HG02642 (cell line): ENCODE results near the gene ZBTB11.
"Not testable (repeated sequence)": the region's sequence is repeated elsewhere in the genome, so short reads cannot be mapped to it uniquely, and the experiment has no call there.

ENCODE experiments used
- ATAC-seq: cut with Tn5 transposase; IDR thresholded peaks from one replicate; pipeline ENCODE4 v1.9.1; 2021; ENCODE audit warnings: mild to moderate bottlenecking; ENCODE audit not compliant: unreplicated experiment, poor library complexity

ZBTB11 gene

DNA sequence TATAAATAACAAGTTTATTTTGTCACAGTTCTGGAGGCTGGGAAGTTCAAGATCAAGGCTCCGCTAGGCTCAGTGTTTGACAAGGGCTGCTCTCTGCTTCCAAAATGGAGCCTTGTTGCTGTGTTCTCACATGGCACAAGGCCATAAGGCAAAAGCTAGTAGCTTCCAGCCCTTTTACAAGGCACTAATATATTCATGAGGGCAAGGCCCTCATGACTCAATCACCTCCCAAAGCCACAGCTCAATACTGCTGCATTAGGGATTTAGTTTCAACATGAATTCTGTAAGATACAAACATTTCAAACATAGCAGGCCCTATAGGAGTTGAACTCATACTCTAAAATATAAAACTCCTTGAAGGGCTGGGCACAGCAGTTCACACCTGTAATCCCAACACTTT is 30.2 kb downstream of the ZBTB11 start:
- ATAC-seq: no peak

DNA sequence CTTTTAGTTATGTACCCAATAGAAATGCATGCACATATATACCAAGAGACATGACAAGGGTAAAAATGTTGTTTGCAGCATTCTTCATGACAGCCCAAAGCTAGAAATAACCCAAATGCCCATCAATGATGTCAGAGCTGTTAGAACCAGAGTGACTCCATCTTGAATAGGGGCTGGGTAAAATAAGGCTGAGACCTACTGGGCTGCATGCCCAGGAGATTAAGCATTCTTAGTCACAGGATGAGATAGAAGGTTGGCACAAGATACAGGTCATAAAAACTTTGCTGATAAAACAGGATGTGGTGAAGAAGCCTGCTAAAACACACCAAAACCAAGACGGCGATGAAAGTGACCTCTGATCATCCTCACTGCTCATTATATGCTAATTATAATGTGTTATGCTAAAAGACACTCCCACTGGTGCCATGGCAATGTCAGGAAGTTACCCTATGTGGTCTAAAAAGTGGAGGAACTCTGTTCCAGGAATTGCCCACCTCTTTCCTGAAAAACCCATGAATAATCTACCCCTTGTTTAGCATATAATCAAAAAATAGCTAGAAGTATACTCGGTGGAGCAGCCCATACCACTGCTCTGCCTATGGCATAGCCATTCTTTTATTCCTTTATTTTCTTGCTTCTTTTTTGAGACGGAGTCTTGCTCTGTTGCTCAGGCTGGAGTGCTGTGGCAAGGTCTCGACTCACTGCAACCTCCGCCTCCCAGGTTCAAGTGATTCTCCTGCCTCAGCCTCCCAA is 32.9 kb downstream of the ZBTB11 start:
- no peak for ATAC-seq

DNA sequence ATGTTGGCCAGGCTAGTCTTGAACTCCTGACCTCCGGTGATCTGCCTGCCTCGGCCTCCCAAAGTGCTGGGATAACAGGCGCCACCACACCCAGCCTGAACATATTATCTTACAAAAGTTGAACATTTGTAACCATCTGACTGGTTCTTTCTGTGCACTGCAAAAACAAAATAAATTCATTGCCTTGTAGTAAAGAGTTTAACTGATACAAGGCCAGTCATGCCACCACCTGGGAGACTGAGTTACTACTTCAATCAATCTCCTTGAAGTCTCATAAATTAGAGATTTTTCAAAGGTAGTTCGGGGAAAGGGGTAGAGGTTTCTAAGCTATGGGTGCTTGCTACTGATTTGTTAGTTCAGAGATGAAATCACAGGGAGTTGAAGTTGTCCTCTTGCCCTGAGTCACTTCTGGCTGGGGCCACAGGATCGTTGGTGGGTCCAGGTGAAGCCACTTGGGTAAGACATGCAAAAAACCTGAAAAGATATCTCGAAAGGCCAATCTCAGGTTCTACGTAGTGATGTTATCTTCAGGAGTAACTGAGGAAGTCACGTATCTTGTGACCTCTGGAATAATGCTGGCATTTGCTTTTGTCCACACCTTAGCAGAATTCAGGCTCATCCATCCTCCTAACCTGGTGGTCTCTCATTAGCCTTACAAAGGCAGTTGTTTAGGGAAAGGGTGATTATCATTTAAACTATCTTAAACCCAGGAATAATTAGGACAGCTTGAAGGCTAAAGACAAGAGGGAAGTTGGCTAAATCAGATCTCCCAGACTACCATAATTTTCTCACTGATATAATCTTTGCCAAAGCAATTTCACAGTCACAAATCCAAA is 33.7 kb downstream of the ZBTB11 start:
- no peak for ATAC-seq

DNA sequence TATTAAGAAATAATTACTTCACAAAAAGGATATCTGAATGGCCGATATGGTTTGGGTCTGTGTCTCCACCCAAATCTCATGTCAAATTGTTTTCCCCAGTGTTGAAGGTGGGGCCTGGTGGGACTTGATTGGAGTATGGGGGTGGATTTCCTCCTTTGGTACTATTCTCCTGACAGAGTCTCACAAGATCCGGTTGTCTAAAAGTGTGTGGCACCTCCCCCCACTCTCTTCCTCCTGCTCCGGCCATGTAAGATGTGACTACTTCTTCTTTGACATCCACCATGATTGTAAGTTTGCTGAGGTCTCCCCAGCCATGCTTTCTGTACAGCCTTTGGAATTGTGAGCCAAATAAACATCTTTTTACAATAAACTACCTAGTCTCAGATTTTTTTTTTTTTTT is 34.5 kb downstream of the ZBTB11 start:
- ATAC-seq: no peak

DNA sequence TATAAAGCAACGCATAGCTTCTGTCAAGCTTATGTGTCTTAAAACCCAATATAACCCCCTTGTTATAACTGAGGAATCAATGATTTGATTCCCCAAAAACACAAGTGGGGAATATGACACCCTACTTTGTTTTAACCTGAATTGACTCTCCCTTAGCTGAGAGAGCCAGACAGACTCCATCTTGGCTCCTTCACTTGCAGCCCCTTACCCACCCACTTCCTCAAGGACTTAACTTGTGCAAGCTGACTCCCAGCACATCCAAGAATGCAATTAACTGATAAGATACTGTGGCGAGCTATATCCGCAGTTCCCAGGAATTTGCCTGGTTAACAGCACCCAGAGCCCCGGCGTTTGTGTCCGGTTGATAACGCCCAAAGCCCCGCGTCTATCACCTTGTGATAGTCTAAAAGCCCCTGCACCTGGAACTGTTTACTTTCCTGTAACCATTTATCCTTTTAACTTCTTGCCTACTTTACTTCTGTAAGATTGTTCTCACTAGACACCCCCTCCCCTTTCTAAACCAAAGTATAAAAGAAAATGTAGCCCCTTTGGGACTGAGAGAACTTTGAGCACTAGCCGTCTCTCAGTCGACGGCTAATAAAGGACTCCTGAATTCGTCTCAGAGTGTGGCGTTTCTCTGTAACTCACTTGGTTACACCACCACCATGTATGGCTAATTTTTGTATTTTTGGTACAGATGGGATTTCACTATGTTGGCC is 35.4 kb downstream of the ZBTB11 start:
- ATAC-seq: not testable (repeated sequence)

DNA sequence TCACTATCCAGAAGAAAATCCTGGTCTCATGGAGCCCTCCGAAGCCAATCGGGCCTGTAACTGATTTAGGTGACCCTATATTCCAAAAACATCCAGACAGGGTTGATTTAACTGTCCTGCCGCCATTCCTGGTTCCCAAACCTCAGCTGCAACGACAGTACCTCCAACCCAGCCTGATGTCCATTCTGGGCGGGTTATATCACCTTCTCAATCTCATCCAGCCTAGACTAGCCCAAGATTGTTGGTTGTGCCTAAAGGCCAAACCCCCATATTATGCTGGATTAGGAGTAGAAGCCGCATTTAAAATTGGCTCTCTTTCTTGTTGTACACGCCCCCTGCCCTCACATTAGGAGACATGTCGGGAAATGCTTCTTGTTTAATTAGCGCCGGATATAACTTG is 36.7 kb downstream of the ZBTB11 start:
- ATAC-seq: no peak

DNA sequence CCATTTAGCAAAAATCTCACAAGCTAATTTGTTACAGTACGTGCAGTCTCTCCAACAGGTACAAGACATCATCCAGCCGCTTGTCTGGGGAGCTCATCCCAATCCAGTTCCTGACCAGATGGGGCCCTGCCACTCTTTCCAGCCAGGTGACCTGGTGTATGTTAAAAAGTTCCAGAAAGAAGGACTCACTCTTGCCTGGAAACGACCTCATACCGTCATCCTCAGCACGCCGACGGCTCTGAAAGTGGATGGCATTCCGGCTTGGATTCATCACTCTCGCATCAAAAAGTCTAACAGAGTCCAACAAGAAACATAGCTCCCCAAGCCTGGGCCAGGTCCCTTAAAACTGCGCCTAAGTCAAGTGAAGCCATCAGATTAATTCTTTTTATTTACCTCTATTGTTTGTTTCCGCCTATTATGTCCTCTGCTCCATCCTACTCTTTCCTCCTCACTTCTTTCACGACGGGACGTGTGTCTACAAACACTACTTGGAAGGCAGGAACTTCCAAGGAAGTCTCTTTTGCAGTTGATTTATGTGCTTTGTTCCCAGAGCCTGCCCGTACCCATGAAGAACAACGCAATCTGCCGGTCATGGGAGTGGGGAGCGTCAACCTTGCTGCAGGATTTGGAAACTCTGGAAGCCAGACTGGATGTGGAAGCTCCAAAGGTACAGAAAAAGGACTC is 37.5 kb downstream of the ZBTB11 start:
- no peak for ATAC-seq

DNA sequence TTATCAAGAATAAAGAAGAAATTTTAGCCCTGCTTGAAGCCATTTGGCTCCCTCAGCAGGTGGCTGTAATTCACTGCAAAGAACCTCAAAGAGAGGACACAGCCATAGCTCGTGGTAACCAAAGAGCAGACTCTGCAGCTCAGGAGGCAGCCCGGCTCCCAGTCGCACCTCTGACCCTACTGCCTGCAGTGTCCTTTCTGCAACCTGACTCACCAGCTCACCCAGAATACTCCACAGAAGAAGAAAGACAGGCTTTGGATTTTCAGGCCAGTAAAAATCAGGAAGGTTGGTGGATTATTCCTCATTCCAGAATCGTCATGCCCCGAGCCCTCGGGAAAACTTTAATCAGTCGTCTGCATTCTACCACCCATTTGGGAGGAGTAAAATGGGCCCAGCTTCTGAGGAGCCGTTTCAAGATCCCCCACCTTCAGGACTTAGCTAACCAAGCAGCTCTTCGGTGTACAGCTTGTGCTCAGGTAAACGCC is 38.6 kb downstream of the ZBTB11 start:
- no peak for ATAC-seq

DNA sequence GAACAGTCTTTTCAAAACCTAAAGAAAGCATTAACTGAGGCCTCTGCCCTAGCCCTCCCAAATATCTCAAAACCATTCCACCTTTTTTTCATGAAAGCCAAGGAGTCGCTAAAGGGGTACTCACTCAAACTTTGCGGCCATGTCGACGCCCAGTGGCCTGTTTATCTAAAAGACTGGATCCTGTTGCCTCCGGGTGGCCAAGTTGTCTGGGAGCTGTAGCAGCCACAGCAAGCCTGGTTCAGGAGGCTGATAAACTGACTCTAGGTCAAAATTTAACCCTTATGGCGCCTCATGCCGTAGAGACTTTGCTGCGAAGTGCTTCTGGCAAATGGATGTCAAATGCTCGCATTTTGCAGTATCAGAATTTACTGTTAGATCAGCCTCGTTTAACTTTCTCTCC is 39.5 kb downstream of the ZBTB11 start:
- ATAC-seq: no peak

DNA sequence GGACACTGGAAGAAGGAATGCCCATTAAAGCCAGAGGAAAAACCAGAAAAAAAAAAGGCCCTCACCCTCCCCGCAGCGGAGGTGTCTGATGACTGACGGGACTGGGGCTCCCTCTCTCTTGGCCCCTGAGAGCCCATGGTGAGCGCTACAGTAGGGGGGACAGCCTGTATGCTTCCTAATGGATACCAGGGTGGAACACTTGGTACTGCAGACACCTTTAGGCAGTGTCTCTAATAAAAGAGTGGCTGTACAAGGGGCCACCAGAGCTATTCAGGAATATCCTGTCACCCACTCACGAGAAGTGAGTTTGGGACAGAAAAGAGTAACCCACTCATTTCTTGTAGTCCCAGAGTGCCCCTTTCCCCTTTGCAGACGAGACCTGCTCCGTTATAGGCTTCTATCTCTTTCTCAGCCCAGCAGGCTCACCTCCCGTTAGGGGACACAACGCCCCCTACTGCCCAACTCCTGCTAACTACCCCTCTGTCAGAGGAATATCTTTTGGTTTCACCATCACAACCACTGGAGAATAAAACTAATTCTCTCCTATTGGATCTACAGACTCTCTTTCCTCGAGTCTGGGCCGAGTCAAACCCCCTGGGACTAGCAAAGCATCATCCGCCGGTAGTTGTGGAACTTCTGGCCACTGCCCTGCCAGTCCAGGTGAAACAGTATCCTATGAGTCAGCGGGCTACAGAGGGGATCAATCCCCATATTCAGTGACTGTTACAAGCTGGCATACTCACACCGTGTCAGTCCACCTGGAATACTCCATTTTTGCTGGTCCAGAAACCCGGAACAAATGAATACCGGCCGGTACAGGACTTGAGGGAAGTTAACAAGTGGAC is 40.8 kb downstream of the ZBTB11 start:
- ATAC-seq: peak; percentile 93

DNA sequence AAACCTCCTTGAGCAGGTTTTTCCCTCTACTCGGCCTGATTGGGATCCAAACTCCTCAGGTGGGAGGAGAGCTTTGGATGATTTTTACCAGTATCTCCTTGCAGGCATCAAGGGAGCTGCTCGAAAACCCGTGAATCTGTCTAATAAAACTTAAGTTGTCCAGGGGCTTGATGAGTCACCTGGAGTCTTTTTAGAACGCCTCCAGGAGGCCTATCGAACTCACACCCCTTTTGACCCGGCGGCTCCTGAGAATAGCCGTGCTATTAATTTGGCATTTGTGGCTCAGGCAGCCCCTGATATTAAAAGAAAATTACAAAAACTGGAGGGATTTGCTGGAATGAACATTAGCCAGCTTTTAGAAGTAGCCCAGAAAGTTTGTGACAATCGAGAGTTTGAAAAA is 41.6 kb downstream of the ZBTB11 start:
- ATAC-seq: no peak

DNA sequence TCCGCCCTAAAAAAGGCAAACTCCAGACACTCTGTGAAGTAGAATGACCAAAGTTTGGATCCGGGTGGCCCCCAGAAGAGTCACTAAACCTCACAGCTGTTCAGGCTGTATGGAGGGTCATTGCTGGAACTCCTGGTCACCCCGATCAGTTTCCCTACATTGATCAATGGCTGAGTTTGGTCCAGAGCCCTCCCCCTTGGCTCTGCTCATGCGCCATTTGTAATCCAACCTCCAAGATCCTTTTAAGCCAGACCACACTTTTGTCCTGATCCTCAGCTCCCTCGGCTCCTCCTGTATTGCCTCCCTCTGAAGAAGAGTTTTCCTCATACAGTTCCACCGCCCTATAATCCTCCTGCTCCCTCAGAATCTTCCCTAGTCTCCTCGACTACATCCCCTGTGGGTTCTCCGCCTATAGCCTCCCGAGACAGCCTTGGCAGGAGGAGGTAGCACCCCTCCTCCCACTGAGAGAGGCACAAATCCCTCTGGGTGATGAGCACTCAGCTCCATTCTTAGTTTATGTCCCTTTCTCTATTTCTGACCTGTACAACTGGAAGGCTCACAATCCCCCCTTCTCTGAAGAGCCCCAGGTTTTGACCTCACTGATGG is 42.2 kb downstream of the ZBTB11 start:
- no peak for ATAC-seq

DNA sequence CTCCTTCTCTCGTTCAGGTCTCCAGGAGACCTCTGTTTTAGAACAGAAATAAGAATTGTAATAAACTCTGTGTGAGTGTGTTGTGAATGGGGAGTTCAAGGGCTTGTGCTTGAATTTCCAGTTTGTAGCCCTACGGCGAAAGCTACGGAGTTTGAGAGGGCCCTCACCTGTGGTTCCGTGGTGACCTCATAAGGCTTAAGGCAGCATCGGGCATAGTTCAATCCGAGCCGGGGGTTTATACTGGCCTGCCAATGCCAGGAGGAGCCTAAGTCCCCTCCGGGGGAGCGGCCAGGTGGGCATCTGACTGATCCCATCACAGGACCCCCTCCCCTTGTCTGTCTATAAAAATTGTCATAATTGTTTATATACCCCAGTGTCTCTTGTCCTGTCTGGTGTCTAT is 43.7 kb downstream of the ZBTB11 start:
- ATAC-seq: no peak

DNA sequence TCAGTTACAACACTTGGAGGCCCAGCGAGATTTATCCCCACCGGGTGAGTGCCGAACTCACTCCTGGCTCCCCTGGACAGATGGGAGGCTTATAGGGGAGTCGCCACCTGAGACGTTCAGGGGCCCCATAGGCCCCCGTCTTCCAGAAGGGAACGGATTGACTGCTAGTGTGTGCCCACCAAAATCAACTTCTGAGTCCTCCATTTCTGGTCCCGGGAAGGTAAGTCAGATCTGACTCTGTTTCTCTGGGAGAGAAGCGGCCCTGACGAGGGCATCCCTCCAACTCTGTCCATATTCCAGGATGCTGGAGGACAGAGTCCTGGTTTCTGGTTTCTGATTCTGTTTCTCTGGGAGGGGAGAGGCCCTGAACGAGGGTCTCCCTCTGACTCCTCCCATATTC is 44.3 kb downstream of the ZBTB11 start:
- no peak for ATAC-seq

DNA sequence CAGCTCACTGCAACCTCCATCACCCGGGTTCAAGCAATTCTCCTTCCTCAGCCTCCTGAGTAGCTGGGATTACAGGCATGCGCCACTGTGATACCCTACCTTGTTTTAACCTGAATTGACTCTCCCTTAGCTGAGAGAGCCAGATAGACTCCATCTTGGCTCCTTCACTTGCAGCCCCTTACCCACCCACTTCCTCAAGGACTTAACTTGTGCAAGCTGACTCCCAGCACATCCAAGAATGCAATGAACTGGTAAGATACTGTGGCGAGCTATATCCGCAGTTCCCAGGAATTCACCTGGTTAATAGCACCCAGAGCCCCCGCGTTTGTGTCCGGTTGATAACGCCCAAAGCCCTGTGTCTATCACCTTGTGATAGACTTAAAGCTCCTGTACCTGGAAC is 45.0 kb downstream of the ZBTB11 start:
- not testable (repeated sequence) for ATAC-seq

DNA sequence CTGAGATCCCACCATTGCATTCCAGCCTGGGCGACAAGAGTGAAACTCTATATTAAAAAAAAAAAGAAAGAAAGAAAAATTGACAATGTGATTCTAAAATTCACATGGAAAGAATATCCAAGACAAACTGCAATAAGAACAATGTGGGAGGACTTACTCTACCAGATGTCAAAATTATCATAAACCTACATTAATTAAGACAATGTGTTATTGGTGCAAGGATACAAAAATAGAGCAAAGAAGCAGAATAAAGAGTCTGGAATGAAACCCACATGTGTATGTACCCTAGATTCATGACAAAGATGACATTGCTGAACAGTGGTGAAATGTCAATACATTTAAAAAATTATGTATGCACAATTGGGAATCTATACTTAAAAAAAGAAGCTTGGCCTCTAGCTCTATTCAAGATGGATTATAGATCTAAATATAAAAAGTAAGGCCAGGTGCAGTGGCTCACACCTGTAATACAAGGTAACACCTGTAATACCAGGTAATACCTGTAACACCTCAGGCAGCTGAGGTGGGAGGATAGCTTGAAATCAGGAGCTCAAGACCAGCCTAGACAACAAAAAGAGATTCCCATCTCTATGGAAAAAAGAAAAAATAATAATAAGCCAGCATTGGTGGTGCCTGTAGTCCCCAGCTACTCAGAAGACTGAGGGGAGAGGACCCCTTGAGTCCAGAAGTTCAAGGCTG is 45.7 kb downstream of the ZBTB11 start:
- no peak for ATAC-seq

DNA sequence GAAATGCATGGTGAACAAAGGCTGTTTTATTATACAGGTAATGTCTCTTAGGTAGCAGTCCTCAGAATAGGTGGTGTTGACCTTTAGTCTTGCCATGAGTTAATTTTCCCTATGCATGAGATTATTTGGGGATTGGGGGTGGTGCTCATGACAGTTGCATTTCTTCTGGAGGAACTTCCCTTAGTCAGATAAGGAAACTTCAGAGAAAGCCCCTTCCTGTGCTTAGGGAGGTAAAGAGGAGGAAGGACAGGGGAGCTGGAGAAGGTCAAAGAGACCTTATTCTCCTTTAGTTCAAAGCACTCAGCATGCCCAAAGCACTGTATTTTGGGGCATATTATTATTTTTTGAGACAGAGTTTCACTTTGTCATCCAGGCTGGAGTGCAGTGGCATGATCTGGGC is 47.7 kb downstream of the ZBTB11 start:
- ATAC-seq: no peak

DNA sequence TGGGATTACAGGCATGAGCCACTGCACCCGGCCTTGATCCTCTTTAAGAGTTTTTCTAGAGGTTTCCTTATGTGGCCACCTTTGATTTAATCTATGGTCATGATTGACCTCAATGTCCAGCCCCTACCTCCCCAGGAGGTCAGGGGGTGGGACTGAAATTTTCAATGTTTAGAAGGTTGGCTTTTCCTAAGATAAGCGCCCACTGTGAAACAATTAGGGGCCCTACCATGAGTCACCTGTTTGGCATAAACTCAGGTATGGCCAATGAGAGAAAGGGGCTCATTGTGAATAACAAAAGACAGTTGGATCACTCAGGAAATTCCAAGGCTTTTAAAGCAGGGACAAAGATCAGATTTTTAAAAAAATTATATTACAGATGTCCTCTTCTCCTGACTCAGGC is 51.1 kb downstream of the ZBTB11 start:
- no peak for ATAC-seq

DNA sequence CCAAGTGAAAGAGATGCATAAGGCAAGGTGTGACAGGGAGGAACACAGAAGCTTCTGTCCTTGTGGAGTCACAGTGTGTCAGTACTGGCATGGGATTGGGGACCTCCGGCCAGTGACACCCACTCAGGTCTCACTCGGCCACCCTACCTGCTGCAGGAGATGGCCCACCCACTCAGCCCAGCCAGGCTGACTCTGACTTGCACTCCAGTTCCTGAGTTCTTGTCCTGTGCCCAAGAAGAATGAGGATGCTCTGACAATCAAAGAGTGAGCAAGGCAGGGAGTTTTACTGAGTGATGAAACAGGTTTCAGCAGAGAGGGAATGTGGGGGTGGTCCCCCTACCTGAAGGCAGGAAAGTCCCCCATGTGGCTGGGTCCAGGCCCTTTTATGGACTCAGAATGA is 52.1 kb downstream of the ZBTB11 start:
- no peak for ATAC-seq
